A549 (cell line): ENCODE data around the gene NHERF1. TPM values are rescaled to one million over a fixed set of nuclear protein-coding genes. Genes with fewer than 3 reads are reported as not detected.
A peak's percentile ranks its signal among the peaks of the same experiment; 100 is the strongest.

Experiments
- ATAC-seq, 2 experiments: fragments of 200-7000 bp in 1 of 2; fragments of >200 bp in 1 of 2; cut with Nextera tagmentation in 1 of 2; cut with Tn5 transposase in 1 of 2; 3 replicates each; pipeline versions ENCODE4 v1.8.0 to v1.9.1; 2018 to 2020; ENCODE audit warnings: mild to moderate bottlenecking in 1 of 2, moderate library complexity in 1 of 2
- CTCF ChIA-PET: fragments of 300-600 bp; sonication (Branson Sonifier 250); formaldehyde crosslinking; extraction: SDS; loops from one replicate; lab custom pipeline; 2021; ENCODE audit warnings: antibody characterized with exemption, inconsistent platforms; lab: Yijun Ruan, JAX
- POLR2A ChIA-PET: fragments of 350-600 bp; formaldehyde crosslinking; extraction: SDS; loops from one replicate; lab custom pipeline; 2021; ENCODE audit warnings: antibody characterized with exemption, inconsistent platforms; lab: Yijun Ruan, JAX
- DNase-seq, 2 experiments: peaks; one replicate each; pipeline versions ENCODE4 v3.0.0 to v3.0.0-alpha.2; 2011 to 2016; ENCODE audit warnings: low read depth in 1 of 2, low spot score in 1 of 2
- FAIRE-seq: peaks from 2 replicates; lab custom pipeline; 2011; peaks lifted over from hg19 to GRCh38; lab: Jason Lieb, UNC
- H3K27ac ChIP-seq, 2 experiments: fragments of >200 bp; sonication (Bioruptor Twin); formaldehyde crosslinking; 3 replicates each; pipeline ENCODE4 v1.5.1; 2016 to 2017
- H3K4me1 ChIP-seq: fragments of >200 bp; sonication (Bioruptor Twin); formaldehyde crosslinking; 3 replicates; pipeline ENCODE4 v1.6.1; 2016
- H3K4me2 ChIP-seq: fragments of >200 bp; sonication (Bioruptor Twin); formaldehyde crosslinking; 3 replicates; pipeline ENCODE4 v1.6.1; 2016
- H3K4me3 ChIP-seq: fragments of >200 bp; sonication (Bioruptor Twin); formaldehyde crosslinking; 3 replicates; pipeline ENCODE4 v1.5.1; 2016
- H3K9me3 ChIP-seq: fragments of >200 bp; sonication (Bioruptor Twin); formaldehyde crosslinking; 3 replicates; pipeline ENCODE4 v1.6.1; 2016
- BCL3 ChIP-seq: fragments of >200 bp; sonication (Bioruptor Twin); formaldehyde crosslinking; IDR thresholded peaks from 3 replicates; pipeline ENCODE4 v1.6.1; 2016
- CBX2 ChIP-seq: fragments of 200-600 bp; sonication (generic); IDR thresholded peaks from 2 replicates; pipeline ENCODE4 v1.6.1; 2016; ENCODE audit warnings: low read depth, mild to moderate bottlenecking, borderline replicate concordance
- CBX8 ChIP-seq: fragments of 200-600 bp; sonication (generic); IDR thresholded peaks from 2 replicates; pipeline ENCODE4 v1.6.1; 2016
- CHD4 ChIP-seq: fragments of 200-600 bp; sonication (generic); IDR thresholded peaks from 2 replicates; pipeline ENCODE4 v1.6.1; 2016; ENCODE audit warnings: antibody characterized with exemption, mild to moderate bottlenecking, borderline replicate concordance
- EHF ChIP-seq: fragments of 250-450 bp; sonication (Bioruptor Pico); IDR thresholded peaks from 2 replicates; pipeline ENCODE4 v1.5.0; 2020; ENCODE audit warnings: mild to moderate bottlenecking
- EHMT2 ChIP-seq: fragments of 200-600 bp; sonication (generic); IDR thresholded peaks from 2 replicates; pipeline ENCODE4 v1.6.1; 2016; ENCODE audit warnings: antibody characterized with exemption, low read depth, mild to moderate bottlenecking, moderate library complexity
- FOSL2 ChIP-seq, 2 experiments: fragments of 450-650 bp in 1 of 2; fragments of >200 bp in 1 of 2; sonication (Bioruptor Twin) in 1 of 2; formaldehyde crosslinking; IDR thresholded peaks; 2 replicates each; pipeline versions ENCODE4 v1.5.0 to v1.6.1; 2016 to 2020; ENCODE audit warnings: mild to moderate bottlenecking in 1 of 2, moderate library complexity in 1 of 2
- FOXS1 ChIP-seq: fragments of 250-450 bp; sonication (Bioruptor Pico); IDR thresholded peaks from 2 replicates; pipeline ENCODE4 v1.5.0; 2020; ENCODE audit warnings: mild to moderate bottlenecking, moderate library complexity
- GATA3 ChIP-seq: IDR thresholded peaks from 2 replicates; pipeline ENCODE4 v1.6.1; 2012; ENCODE audit warnings: borderline replicate concordance
- HDAC2 ChIP-seq: fragments of 200-600 bp; sonication (generic); IDR thresholded peaks from 2 replicates; pipeline ENCODE4 v1.6.1; 2016
- HOXB13 ChIP-seq: fragments of 250-450 bp; sonication (Bioruptor Pico); IDR thresholded peaks from 2 replicates; pipeline ENCODE4 v1.5.0; 2020; ENCODE audit warnings: low read depth, mild to moderate bottlenecking, moderate library complexity
- JUNB ChIP-seq: fragments of >200 bp; sonication (Bioruptor Twin); formaldehyde crosslinking; IDR thresholded peaks from 2 replicates; pipeline ENCODE4 v1.6.1; 2016
- MAFK ChIP-seq: fragments of 450-650 bp; IDR thresholded peaks from 2 replicates; pipeline ENCODE4 v1.6.1; 2014; ENCODE audit not compliant: partially characterized antibody
- MYC ChIP-seq: IDR thresholded peaks from 2 replicates; pipeline ENCODE4 v1.6.1; 2012; ENCODE audit warnings: mild to moderate bottlenecking, inconsistent platforms, low read length, improper control_type of control experiment, borderline replicate concordance
- NPAS2 ChIP-seq: fragments of 250-450 bp; sonication (Bioruptor Pico); IDR thresholded peaks from 2 replicates; pipeline ENCODE4 v1.8.0; 2022; ENCODE audit warnings: mild to moderate bottlenecking, moderate library complexity, borderline replicate concordance
- NR3C1 ChIP-seq: fragments of >200 bp; sonication (Bioruptor Twin); formaldehyde crosslinking; IDR thresholded peaks from 3 replicates; pipeline ENCODE4 v1.6.1; 2017
- POLR2A ChIP-seq: IDR thresholded peaks from 2 replicates; pipeline ENCODE4 v1.6.1; 2012; ENCODE audit warnings: mild to moderate bottlenecking, low read length
- RAD21 ChIP-seq, 2 experiments: fragments of >200 bp in 1 of 2; sonication (Bioruptor Twin) in 1 of 2; formaldehyde crosslinking in 1 of 2; IDR thresholded peaks in 1 of 2; conservative IDR thresholded peaks in 1 of 2; 2 replicates in 1 of 2; 3 replicates in 1 of 2; pipeline ENCODE4 v1.6.1; 2012 to 2018; ENCODE audit warnings: inconsistent platforms in 1 of 2
- RFX5 ChIP-seq: fragments of 450-650 bp; IDR thresholded peaks from 2 replicates; pipeline ENCODE4 v1.7.1; 2014; ENCODE audit warnings: antibody characterized with exemption, mild to moderate bottlenecking, moderate library complexity
- RNF2 ChIP-seq: fragments of 200-600 bp; sonication (generic); IDR thresholded peaks from 2 replicates; pipeline ENCODE4 v1.6.1; 2016; ENCODE audit warnings: low read depth, mild to moderate bottlenecking, antibody characterized with exemption, moderate library complexity, borderline replicate concordance
- TP53 ChIP-seq: fragments of 250-450 bp; sonication (Bioruptor Pico); IDR thresholded peaks from 2 replicates; pipeline ENCODE4 v1.5.0; 2021; ENCODE audit warnings: mild to moderate bottlenecking, moderate library complexity
- ZNF302 ChIP-seq: fragments of 250-450 bp; sonication (Bioruptor Pico); IDR thresholded peaks from 2 replicates; pipeline ENCODE4 v1.9.0; 2021; ENCODE audit warnings: inconsistent platforms, mild to moderate bottlenecking, moderate library complexity
- WGBS: methylation state at CpG from one replicate; pipeline ENCODE4 v1.1.6; 2017; ENCODE audit errors: missing lambda C conversion rate; 5-methylcytosine and 5-hydroxymethylcytosine counted together
- polyA plus RNA-seq, 4 experiments: library from polyadenylated mRNA; depleted of rRNA in 3 of 4; stranded (reverse); fragments of >200 nt; fragmentation: RNase III in 1 of 4; extraction: RNeasy Plus Mini Kit Qiagen cat#74134 plus additional on column Dnase treatment in 1 of 4; gene quantifications; 2 replicates in 3 of 4; 3 replicates in 1 of 4; pipeline ENCODE4 v1.2.3, GENCODE V29; 2011 to 2017
- TF ChIP-seq, protein P1 (sequence below): fragments of 200-600 bp; sonication (generic); IDR thresholded peaks from 2 replicates; pipeline ENCODE4 v1.6.1; 2016; ENCODE audit warnings: antibody characterized with exemption, mild to moderate bottlenecking, moderate library complexity
- TF ChIP-seq, protein P2 (sequence below): fragments of 250-450 bp; sonication (Bioruptor Pico); IDR thresholded peaks from 2 replicates; pipeline ENCODE4 v1.5.0; 2020; ENCODE audit warnings: low read depth, mild to moderate bottlenecking, moderate library complexity

Gene NHERF1
- polyA plus RNA-seq, 2 of the 4 experiments (the other 2 are of a cell fraction) = 41.5 to 51.5 TPM

GRCh38 chr17:74771319-74771914, 23.0 kb downstream of the NHERF1 start:
- 94% methylated on average over 7 of the region's 9 CpGs for WGBS
- ATAC-seq (no peak), FAIRE-seq (no peak), DNase-seq (no peak)
- Histone ChIP-seq H3K4me1 (peaks cover 33% of the 10 kb centered on the region), H3K4me3 (no peak overlapping the region), H3K9me3 (no peaks in the 10 kb centered on the region), H3K4me2 (no peak overlapping the region), H3K27ac (no peak overlapping the region)
- POLR2A ChIA-PET = interaction anchor here (1.2 to 2.8 kb wide), 4 partner anchors 22 to 114 kb away, joined by 3 to 15 read pairs (median 4); partner anchors contain the start of gene FDXR
- CTCF ChIA-PET = interaction anchor here (0.6 to 53.6 kb wide), 16 partner anchors 17 to 205 kb away, joined by 3 to 1302 read pairs (median 4); partner anchors contain the start of genes FDXR, GRIN2C, NHERF1 and RAB37
- no peak for TF ChIP-seq NR3C1
- no peak for TF ChIP-seq TP53 (CRISPR knock-in tag)
- no peak for TF ChIP-seq HDAC2
- no peak for TF ChIP-seq MAFK

GRCh38 chr17:74772053-74772452, 23.6 kb downstream of the NHERF1 start:
- POLR2A ChIA-PET = interaction anchor here (1.7 kb wide), 1 partner anchor 101 kb away, joined by 5 read pairs; the partner anchor contains the start of gene FDXR
- H3K4me1 ChIP-seq = peaks cover 35% of the 10 kb centered on the region
- no peak overlapping the region for H3K4me3 ChIP-seq
- DNase-seq (no peak), FAIRE-seq (no peak), ATAC-seq (no peak)
- WGBS = 89% methylated on average over 13 of the region's 13 CpGs
- no peak for TF ChIP-seq FOSL2 (IDR thresholded peaks at IDR 0.05)
- no peak for TF ChIP-seq FOSL2 (CRISPR knock-in tag; IDR thresholded peaks at IDR 0.05)
- TF ChIP-seq FOXS1 (CRISPR knock-in tag) = no peak
- TF ChIP-seq POLR2A = no peak
- no peak for TF ChIP-seq RAD21 (conservative IDR thresholded peaks at IDR 0.05 in 1 of 2, IDR thresholded peaks at IDR 0.05 in 1 of 2)
- no peak for TF ChIP-seq EHF
- TF ChIP-seq HOXB13 (CRISPR knock-in tag) = no peak
- no peak for TF ChIP-seq GATA3
- no peaks in the 10 kb centered on the region for H3K9me3 ChIP-seq
- H3K4me2 ChIP-seq = no peak overlapping the region
- CTCF ChIA-PET = interaction anchor here (1.4 to 53.6 kb wide), 6 partner anchors 17 to 114 kb away, joined by 4 to 1302 read pairs (median 228); partner anchors contain the start of genes FDXR, GRIN2C, NHERF1 and RAB37
- H3K27ac ChIP-seq = no peak overlapping the region

GRCh38 chr17:74773414-74773813, 25.0 kb downstream of the NHERF1 start:
- POLR2A ChIA-PET = no interaction called here

More at GRCh38 chr17:74773414-74773813, 25.0 kb downstream of the NHERF1 start:
- H3K4me2 ChIP-seq = peak overlapping the region; percentile 32; the same call in 2 of the 3 replicates
- DNase-seq = no peak
- peaks cover 29% of the 10 kb centered on the region for H3K4me1 ChIP-seq
- TF ChIP-seq RNF2 = no peak
- no peak for TF ChIP-seq JUNB
- TF ChIP-seq, protein P1, sequence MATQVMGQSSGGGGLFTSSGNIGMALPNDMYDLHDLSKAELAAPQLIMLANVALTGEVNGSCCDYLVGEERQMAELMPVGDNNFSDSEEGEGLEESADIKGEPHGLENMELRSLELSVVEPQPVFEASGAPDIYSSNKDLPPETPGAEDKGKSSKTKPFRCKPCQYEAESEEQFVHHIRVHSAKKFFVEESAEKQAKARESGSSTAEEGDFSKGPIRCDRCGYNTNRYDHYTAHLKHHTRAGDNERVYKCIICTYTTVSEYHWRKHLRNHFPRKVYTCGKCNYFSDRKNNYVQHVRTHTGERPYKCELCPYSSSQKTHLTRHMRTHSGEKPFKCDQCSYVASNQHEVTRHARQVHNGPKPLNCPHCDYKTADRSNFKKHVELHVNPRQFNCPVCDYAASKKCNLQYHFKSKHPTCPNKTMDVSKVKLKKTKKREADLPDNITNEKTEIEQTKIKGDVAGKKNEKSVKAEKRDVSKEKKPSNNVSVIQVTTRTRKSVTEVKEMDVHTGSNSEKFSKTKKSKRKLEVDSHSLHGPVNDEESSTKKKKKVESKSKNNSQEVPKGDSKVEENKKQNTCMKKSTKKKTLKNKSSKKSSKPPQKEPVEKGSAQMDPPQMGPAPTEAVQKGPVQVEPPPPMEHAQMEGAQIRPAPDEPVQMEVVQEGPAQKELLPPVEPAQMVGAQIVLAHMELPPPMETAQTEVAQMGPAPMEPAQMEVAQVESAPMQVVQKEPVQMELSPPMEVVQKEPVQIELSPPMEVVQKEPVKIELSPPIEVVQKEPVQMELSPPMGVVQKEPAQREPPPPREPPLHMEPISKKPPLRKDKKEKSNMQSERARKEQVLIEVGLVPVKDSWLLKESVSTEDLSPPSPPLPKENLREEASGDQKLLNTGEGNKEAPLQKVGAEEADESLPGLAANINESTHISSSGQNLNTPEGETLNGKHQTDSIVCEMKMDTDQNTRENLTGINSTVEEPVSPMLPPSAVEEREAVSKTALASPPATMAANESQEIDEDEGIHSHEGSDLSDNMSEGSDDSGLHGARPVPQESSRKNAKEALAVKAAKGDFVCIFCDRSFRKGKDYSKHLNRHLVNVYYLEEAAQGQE = no peak
- no peak for TF ChIP-seq RFX5
- TF ChIP-seq GATA3 = no peak
- no peak for TF ChIP-seq BCL3
- TF ChIP-seq FOXS1 (CRISPR knock-in tag) = no peak
- TF ChIP-seq MYC = no peak
- no peak for TF ChIP-seq EHMT2
- no peak for TF ChIP-seq ZNF302 (CRISPR knock-in tag)
- TF ChIP-seq CHD4 = no peak
- no peak for TF ChIP-seq CBX2
- no peak for TF ChIP-seq NPAS2 (CRISPR knock-in tag)
- no peak for TF ChIP-seq CBX8
- TF ChIP-seq, protein P2, sequence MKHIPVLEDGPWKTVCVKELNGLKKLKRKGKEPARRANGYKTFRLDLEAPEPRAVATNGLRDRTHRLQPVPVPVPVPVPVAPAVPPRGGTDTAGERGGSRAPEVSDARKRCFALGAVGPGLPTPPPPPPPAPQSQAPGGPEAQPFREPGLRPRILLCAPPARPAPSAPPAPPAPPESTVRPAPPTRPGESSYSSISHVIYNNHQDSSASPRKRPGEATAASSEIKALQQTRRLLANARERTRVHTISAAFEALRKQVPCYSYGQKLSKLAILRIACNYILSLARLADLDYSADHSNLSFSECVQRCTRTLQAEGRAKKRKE (CRISPR knock-in tag) = no peak
- TF ChIP-seq MAFK = no peak
- H3K27ac ChIP-seq = peak overlapping the region in 1 of 2 experiments; percentile 6; a peak in 1 of 6 replicates
- WGBS = 98% methylated on average over 6 of the region's 6 CpGs
- ATAC-seq = no peak
- no peak for FAIRE-seq
- no peaks in the 10 kb centered on the region for H3K9me3 ChIP-seq
- H3K4me3 ChIP-seq = no peak overlapping the region
- CTCF ChIA-PET = interaction anchor here (0.7 to 53.6 kb wide), 6 partner anchors 16 to 276 kb away, joined by 3 to 1302 read pairs (median 228); partner anchors contain the start of genes FDXR, GRIN2C, NHERF1 and RAB37
